ENCODE data around the gene PRDM2. TPM values are rescaled to one million over a fixed set of nuclear protein-coding genes. Genes with fewer than 3 reads are reported as not detected.

PRDM2 gene
- total RNA-seq, 3 donors from 2014 or later (not counting 1 experiment from before 2014, with no cell fraction given) = 168 to 193 (median 184) TPM

GRCh38 chr1:13667691-13668090 is 32.3 kb upstream of the PRDM2 start:
- Mint-ChIP-seq H3K4me1 (peaks cover 5% of the 10 kb centered on the region in 2 donors), H3K27ac (no peak overlapping the region), H3K36me3 (no peaks in the 10 kb centered on the region), H3K27me3 (ENCODE audit: low read depth in 2 of 2) (peaks cover 0 to 4% of the 10 kb centered on the region in 2 donors), H3K9me3 (no peaks in the 10 kb centered on the region), H3K4me3 (no peak overlapping the region)
- peak overlapping the region; percentile 51 for H3K27ac ChIP-seq (ENCODE audit: low read length)
- intact Hi-C loops (cut with micrococcal nuclease) = no loop called here
- H3K4me1 ChIP-seq (ENCODE audit: control insufficient read depth, insufficient read depth, low read length) = peaks cover 8% of the 10 kb centered on the region
- ATAC-seq = no peak
- WGBS (ENCODE audit: insufficient coverage) = 90% methylated on average over 2 of the region's 4 CpGs
- no peaks in the 10 kb centered on the region for H3K9me3 ChIP-seq (ENCODE audit: control insufficient read depth, insufficient read depth, low read length)
- no peaks in the 10 kb centered on the region for H3K36me3 ChIP-seq (ENCODE audit: control insufficient read depth, insufficient read depth, low read length)
- H3K4me3 ChIP-seq (ENCODE audit: low read length) = no peak overlapping the region
- DNase-seq = no peak
- TF ChIP-seq CTCF (IDR thresholded peaks at IDR 0.05) = no peak
- no peaks in the 10 kb centered on the region for H3K27me3 ChIP-seq (ENCODE audit: control insufficient read depth, insufficient read depth, low read length)

- Histone ChIP-seq H3K27ac (ENCODE audit: low read length) (no peak overlapping the region), H3K4me1 (ENCODE audit: control insufficient read depth, insufficient read depth, low read length) (no peaks in the 10 kb centered on the region), H3K4me3 (ENCODE audit: low read length) (no peak overlapping the region), H3K27me3 (ENCODE audit: control insufficient read depth, insufficient read depth, low read length) (no peaks in the 10 kb centered on the region), H3K9me3 (ENCODE audit: control insufficient read depth, insufficient read depth, low read length) (no peaks in the 10 kb centered on the region), H3K36me3 (ENCODE audit: control insufficient read depth, insufficient read depth, low read length) (no peaks in the 10 kb centered on the region)
- H3K27me3 Mint-ChIP-seq (ENCODE audit: low read depth in 2 of 2) = peaks cover 10 to 31% of the 10 kb centered on the region in 2 donors
- H3K4me1 Mint-ChIP-seq = no peaks in the 10 kb centered on the region
- DNase-seq (no peak), ATAC-seq (no peak)
- intact Hi-C loops (cut with micrococcal nuclease) = no loop called here
- no peaks in the 10 kb centered on the region for H3K9me3 Mint-ChIP-seq
- H3K27ac Mint-ChIP-seq = no peak overlapping the region
- no peak for TF ChIP-seq CTCF (IDR thresholded peaks at IDR 0.05)
- WGBS (ENCODE audit: insufficient coverage) = 18% methylated on average over 3 of the region's 5 CpGs
- H3K36me3 Mint-ChIP-seq = no peaks in the 10 kb centered on the region
- no peak overlapping the region for H3K4me3 Mint-ChIP-seq
Measured at GRCh38 chr1:13674377-13674776, 25.6 kb upstream of the PRDM2 start.

GRCh38 chr1:13675151-13675651 is 24.8 kb upstream of the PRDM2 start:
- no peaks in the 10 kb centered on the region for H3K27me3 ChIP-seq (ENCODE audit: control insufficient read depth, insufficient read depth, low read length)
- H3K27ac ChIP-seq (ENCODE audit: low read length) = no peak overlapping the region
- intact Hi-C loops (cut with micrococcal nuclease) = no loop called here
- no peaks in the 10 kb centered on the region for H3K36me3 ChIP-seq (ENCODE audit: control insufficient read depth, insufficient read depth, low read length)
- H3K36me3 Mint-ChIP-seq = no peaks in the 10 kb centered on the region
- no peak overlapping the region for H3K27ac Mint-ChIP-seq
- no peaks in the 10 kb centered on the region for H3K9me3 ChIP-seq (ENCODE audit: control insufficient read depth, insufficient read depth, low read length)
- no peaks in the 10 kb centered on the region for H3K4me1 ChIP-seq (ENCODE audit: control insufficient read depth, insufficient read depth, low read length)
- no peak for ATAC-seq
- H3K4me3 Mint-ChIP-seq = no peak overlapping the region
- no peak for TF ChIP-seq CTCF (IDR thresholded peaks at IDR 0.05)
- no peak for DNase-seq
- no peaks in the 10 kb centered on the region for H3K4me1 Mint-ChIP-seq
- H3K4me3 ChIP-seq (ENCODE audit: low read length) = no peak overlapping the region
- H3K9me3 Mint-ChIP-seq = no peaks in the 10 kb centered on the region
- 70% methylated on average over 2 of the region's 3 CpGs for WGBS (ENCODE audit: insufficient coverage)
- H3K27me3 Mint-ChIP-seq (ENCODE audit: low read depth in 2 of 2) = peaks cover 13 to 31% of the 10 kb centered on the region in 2 donors

GRCh38 chr1:13677896-13678295 is 22.1 kb upstream of the PRDM2 start:
- Histone ChIP-seq H3K27me3 (ENCODE audit: control insufficient read depth, insufficient read depth, low read length) (no peaks in the 10 kb centered on the region), H3K4me3 (ENCODE audit: low read length) (no peak overlapping the region), H3K27ac (ENCODE audit: low read length) (no peak overlapping the region), H3K36me3 (ENCODE audit: control insufficient read depth, insufficient read depth, low read length) (no peaks in the 10 kb centered on the region), H3K9me3 (ENCODE audit: control insufficient read depth, insufficient read depth, low read length) (no peaks in the 10 kb centered on the region), H3K4me1 (ENCODE audit: control insufficient read depth, insufficient read depth, low read length) (no peaks in the 10 kb centered on the region)
- ATAC-seq (no peak), DNase-seq (no peak)
- no peaks in the 10 kb centered on the region for H3K36me3 Mint-ChIP-seq
- H3K4me3 Mint-ChIP-seq = no peak overlapping the region
- H3K27me3 Mint-ChIP-seq (ENCODE audit: low read depth in 2 of 2) = peaks cover 19 to 31% of the 10 kb centered on the region in 2 donors
- H3K9me3 Mint-ChIP-seq = no peaks in the 10 kb centered on the region
- intact Hi-C loops (cut with micrococcal nuclease) = no loop called here
- H3K27ac Mint-ChIP-seq = no peak overlapping the region
- no peaks in the 10 kb centered on the region for H3K4me1 Mint-ChIP-seq
- no peak for TF ChIP-seq CTCF (IDR thresholded peaks at IDR 0.05)
- no CpG with 5 or more reads among the region's 1 CpG for WGBS (ENCODE audit: insufficient coverage)
